Endothelial cell of hepatic sinusoid (primary cell): Measurements from ENCODE around the gene CASP8.
"Not testable (repeated sequence)": the region's sequence is repeated elsewhere in the genome, so short reads cannot be mapped to it uniquely, and the experiment has no call there.

Source experiments
- in situ Hi-C: cut with HindIII; loops from 2 replicates; pipeline ENCODE4 v1.10.0; 2017; ENCODE audit warnings: low sequenced_read_pairs

The CASP8 gene

DNA sequence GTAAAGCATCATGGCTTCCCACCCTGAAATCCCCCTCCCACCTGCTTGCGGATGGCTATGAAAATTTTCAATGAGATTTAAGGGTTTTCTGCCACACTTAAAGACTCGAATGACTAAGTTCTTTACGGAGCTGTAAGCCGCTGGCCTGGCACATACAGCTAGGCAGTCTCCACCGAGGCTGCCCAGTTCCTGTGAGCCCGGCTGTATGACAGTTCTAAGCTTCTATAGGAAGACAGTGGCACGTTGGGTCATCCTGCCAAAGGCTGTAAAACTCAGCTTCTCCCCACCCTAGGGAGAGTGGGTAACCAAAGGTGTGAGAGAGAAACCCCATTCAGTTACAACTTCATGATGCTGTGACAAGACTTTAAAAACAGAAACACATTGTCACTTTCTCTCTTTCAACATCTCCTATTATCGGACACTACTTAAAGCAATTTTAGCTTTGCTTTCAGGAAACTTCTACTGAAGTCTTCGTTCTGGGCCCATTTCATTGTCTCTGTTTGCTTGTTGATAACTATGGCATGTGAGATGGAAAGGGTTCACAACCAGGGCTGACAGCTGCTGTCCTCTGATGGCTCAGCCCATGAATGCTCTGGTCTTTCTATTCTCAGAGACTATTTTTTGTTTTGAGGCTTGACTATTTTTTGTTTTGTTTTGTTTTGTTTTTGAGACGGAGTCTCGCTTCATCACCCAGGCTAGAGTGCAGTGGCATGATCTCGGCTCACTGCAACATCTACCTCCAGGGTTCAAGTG is 7.1 kb downstream of the CASP8 start:
- in situ Hi-C loops, result loop anchor here (5.0 kb wide), 1 partner anchor 95 kb away; no protein-coding TSS in a partner anchor

DNA sequence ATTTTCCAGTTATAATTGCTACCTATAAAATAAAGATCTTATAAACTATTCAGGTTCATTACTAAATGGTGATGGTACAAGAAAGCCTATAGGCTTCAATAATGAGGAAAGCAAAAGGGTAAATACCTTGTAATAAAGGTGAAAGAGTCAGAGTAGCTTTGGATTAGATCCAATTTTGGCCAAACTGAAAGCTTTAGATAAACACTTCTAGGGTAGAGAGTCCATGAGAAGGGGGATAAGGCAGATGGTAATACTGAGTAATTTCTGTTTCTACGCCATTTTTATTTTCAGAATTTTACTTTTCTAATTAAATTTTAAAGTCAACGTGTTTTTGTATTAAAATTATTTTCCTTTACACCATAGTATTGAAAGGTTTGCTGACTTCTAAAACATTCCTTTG is 9.4 kb downstream of the CASP8 start:
- in situ Hi-C loops, result loop anchor here (5.0 kb wide), 1 partner anchor 93 kb away; no protein-coding TSS in a partner anchor

DNA sequence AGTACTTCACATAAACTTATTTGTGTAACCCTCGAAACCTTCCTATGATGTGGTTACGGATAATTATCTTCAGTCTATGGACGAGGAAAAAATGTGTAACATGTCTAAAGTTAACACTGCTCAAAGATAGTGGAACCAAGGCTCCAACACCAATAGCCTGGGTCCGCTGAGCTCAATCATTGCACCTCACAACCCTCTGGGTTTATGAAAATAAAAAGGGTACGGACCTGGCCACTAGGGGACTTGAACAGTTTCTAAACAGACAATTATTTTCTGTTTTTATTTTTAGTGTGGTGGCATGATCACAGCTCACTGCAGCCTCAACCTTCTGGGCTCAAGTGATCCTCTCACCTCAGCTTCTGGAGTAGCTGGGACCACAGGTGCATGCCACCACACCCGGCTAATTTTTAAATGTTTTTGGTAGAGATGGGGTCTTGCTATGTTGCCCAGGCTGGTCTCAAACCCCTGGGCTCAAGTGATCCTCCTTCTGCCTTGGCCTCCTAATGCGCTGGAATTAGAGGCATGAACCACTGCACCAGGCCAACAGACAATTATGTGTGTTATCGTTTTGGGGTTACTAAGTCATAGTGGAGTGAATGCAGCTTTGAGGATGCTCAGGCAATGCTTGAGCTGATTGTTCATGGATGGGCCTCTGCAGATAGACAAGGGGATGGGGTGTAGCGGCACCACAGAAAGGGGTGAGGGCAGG is 10.1 kb downstream of the CASP8 start:
- in situ Hi-C loops, result no loop called here

DNA sequence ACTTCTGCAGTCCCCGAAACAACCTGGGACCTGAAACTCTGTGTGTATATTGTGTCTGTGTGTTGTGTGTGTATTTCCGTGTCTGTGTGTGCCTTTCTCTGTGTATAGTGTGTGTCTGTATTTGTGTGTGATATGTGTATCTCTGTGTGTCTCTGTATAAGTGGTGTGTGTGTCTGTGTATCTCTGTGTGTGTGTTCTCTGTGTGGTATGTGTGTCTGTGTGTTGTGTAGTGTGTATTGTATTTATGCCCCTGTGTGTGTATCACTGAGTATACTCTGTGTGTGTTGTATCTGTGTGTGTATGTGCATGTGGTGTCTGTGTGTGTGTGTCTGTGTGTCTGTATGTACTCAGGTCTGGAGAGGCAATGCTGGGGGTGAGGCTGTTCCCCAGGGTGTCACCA is 11.6 kb downstream of the CASP8 start:
- in situ Hi-C loops, result no loop called here

DNA sequence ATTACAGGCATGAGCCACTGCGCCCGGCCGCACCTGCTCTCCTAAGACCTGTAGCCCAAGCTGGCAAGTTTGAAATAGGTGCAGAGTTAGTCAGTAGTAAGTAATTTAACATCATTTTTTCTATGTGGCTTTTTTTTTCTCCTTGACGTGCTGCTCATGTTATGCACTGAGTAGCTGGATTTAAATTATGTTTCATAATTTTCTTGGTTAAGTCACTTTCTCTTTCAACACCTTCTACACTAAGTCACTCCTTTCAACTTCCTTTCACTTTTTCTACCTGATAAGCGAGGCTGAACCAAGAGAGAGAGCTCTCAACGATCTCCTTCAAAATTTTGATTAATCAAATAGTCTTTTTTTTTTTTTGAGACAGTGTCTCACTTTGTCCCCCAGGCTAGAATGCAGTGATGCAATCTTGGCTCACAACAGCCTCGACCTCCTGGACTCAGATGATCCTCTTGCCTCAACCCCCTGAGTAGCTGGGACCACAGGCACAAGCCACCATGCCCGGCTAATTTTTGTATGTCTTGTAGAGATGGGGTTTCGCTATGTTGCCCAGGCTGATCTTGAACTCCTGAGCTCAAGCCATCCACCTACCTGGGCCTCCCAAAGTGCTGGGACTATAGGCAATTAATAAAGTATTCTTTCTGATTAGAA is 13.1 kb downstream of the CASP8 start:
- in situ Hi-C loops, result no loop called here

DNA sequence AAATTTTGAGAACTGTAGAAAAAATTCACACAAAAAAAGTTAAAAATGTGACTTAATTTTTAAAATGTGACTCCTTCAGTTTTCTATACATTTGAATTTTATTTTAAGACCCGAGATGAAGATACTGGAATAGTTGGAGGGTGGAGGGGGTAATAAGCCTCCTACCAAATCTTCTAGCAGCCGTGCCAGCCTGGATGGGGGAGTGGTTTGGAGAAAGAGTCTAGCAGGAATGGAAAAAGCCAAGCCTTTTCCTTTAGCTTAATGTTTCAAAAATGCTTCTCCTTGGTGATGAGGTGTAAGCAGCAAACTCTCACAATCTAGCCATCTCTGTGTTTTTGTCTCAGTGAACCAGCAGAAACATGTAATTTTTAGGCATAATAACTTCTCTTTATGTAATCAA is 14.7 kb downstream of the CASP8 start:
- in situ Hi-C loops, result no loop called here

DNA sequence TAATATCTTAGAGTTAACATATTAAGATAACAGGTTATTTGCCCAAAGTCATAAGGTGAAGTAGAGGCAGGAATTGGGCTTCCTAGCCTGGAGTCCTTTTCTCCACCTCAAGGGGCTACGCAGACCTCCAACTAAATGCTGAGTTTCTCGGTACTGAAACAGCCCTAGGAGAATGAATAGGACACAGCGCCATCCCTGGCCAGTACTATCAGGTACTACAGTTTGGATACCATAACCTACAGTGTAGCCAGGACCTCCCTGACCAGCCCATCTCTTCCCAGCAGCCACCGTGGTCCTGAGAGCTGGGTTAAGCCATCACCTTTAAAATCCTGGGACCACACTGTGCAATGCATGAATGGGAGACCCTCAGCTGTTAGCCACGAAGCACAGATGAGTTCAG is 15.7 kb downstream of the CASP8 start:
- in situ Hi-C loops, result no loop called here

DNA sequence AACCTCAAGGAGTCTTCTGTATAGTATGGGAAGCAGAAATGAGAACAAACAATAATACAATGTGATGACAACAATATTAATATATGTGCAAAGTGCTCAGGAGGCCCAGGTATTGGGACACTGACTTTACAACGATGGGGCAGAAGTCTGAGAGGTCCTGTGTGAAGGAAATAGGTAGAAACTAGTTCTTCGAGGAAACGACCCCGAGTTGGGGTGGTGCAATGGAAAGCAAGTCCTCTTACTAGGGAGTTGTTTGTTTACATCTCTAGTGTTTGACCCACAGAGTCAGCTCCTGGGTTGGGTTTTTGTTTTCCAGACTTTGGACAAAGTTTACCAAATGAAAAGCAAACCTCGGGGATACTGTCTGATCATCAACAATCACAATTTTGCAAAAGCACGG is 16.2 kb downstream of the CASP8 start:
- in situ Hi-C loops, result no loop called here

DNA sequence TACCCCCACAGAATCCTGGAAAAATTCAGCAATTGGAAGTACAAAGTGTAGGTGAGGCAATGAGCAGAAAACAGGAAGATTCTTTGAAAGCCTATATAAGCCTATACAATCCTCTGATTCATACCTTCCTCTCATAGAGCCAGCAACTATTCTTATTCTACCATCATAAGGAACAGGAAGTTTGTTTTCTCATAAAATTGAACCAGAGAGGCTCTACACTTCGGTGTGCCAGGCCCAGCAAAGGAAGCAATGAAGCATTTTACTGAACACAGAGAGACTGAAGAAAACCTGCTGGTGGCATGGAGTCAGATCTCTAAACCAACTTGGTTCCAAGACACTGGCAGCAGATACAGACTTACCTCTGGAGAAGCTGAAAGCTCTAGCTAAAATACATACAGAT is 18.7 kb downstream of the CASP8 start:
- in situ Hi-C loops, result no loop called here

DNA sequence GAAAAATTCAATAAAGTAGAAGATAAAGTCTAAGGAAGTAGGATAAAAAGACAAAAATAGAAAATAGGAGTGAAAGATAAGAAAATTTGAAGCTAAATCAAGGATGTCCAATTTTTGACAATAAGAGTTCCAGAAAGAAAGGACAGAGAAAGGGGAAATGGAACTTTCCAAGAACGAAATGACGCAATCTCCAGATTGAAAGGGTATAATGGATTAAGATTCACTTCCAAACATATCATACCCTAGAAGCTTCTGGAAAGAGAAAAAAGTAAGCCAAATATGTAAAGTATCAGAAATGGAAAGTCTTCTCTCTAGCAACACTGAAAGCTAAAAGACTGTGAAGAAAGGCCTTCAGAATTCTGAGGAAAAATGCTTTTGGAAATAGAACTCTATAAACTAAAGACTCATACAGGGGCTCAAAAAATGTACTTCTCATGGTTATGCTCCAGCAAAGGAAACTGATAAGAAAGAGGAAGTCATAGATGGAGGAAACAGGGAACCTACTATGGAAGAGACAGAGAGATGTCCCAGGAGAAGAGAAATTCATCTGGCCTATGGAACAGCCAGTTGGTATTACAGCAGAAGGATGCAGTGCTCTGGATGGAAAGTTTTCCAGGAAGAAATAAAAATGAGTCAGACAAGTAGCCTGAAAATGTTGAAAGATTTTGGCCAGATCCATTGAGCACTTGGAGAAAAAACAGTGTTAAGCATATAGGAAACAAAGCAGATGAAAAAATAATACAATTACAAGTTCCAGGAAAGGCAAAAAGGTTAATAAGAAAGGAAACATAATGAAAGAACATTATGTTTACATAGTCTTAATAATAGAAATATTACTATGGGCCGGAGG is 20.1 kb downstream of the CASP8 start:
- in situ Hi-C loops, result no loop called here

DNA sequence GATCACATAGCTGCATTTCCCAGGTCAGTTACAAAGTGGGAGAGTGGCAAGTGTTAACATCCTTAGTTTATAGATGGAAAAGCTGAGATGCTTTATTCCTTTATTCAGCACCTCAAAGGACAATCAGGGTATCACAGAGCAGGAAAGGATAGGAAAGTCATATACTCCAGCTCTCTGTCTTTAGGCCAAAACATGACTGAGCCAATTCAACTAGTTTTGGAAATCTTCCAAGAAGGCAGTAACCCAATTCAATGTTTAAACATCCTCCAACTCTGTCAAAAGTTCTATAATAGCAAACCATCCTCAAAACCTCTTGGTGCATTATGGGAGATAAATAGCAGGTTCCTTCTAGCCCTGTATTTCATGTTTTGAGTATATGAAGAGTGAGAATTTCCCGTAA is 25.2 kb downstream of the CASP8 start:
- in situ Hi-C loops, result no loop called here

DNA sequence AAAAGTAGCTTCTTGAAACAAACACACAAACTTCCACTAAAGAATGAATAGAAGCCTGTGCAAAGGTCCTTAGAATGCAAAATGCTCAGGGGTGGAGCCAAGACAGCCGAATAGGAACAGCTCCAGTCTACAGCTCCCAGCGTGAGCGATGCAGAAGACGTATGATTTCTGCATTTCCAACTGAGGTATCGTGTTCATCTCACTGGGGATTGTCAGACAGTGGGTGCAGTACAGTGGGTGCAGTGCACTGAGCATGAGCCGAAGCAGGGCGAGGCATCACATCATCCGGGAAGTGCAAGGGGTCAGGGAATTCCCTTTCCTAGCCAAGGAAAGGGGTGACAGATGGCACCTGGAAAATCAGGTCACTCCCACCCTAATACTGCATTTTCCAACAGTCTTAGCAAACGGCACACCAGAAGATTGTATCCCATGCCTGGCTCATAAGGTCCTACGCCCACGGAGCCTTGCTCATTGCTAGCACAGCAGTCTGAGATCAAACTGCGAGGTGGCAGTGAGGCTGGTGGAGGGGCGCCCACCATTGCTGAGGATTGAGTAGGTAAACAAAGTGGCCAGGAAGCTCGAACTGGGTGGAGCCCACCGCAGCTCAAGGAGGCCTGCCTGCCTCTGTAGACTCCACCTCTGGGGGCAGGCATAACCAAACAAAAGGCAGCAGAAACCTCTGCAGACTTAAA is 30.3 kb downstream of the CASP8 start:
- in situ Hi-C loops, result not testable (repeated sequence)

DNA sequence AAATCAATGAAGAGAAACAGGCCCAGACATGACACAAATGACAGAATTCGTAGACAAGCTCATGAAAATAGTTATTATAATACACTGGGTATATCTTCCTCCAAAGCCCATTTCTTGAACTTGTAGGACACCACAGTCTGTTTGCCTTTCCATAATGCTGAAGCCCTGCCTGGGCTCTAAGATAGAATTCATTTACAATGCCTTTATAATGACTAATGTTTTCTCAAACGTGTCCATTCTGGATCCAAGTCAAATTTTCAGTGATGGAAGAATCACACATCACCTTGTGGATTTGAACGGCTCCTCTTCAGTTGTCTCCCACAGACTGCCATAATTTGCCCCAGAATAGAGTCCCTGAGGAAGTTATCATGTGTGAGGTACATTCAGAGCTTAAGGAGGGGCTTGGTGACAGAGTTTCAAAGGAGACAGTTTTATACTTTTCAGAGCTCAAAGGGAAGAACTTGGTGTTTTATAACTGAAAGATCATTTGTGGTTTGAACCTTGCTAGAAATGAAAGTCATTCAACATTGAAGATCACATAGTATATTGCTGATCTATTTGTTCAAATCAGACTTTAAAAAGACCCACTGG is 38.2 kb downstream of the CASP8 start:
- in situ Hi-C loops, result no loop called here

DNA sequence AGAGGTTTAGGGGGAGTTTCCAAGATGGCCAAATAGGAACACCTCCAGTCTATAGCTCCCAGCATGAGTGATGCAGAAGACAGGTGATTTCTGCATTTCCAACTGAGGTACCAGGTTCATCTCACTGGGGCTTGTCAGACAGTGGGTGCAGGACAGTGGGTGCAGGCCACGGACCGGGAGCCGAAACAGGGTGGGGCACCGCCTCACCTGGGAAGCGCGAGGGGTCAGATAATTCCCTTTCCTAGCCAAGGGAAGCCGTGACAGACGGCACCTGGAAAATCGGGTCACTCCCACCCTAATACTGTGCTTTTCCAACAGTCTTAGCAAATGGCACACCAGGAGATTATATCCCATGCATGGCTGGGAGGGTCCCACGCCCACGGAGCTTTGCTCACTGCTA is 39.6 kb downstream of the CASP8 start:
- in situ Hi-C loops, result not testable (repeated sequence)

DNA sequence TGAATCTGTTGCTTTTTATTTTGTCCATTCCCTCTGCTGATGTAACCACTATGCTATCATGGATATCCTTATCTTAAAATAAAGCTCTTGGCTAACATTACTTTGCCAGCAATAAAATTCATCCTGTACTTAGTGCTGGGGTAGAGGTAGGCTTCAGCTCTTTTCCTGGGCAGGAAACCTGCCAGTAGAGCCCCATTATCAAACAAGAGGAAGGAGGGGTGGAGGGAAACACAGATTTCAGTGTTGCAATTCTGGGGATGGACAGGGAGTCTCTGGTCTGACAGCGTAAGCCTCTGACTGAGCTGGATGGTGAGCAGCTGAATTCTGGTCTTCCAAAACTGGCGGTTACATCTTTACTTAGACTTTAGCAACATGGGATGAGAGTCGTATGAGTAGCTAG is 47.5 kb downstream of the CASP8 start:
- in situ Hi-C loops, result no loop called here

DNA sequence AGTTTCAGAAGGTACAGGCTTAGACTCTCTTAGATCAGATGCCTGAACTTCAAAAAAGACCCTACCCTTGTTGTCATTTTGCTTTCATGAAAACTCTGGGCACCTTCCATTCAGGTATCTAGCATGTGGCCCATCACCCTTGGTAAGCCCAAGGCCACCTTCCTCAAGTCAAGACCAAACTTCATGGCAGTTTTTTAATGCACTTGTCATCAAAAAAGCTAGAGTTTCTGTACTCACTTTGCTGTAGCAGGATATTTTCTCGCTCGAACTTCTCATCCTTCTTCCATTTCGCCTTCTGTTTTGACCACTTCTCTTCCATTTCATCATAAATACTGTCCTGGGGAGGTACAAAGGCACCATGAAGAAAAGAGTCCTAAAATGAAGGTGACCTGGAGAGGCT is 48.6 kb downstream of the CASP8 start:
- in situ Hi-C loops, result no loop called here

DNA sequence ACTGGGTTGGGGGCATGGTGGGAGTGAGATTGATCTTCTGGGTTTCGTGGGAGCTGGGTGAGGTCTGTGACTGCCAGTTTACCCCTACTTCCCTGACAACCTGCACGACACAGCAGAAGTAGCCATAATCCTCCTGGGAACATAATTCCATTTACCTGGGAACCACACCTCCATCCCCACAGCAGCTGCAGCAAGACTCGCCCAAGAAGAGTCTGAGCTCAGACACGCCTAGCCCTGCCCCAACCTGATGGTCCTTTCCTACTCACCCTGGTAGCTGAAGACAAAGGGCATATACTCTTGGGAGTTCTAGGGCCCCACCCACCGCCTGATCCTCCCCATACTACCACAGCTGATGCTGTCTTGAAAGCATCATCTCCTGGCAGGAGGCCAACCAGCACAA is 53.0 kb downstream of the CASP8 start:
- in situ Hi-C loops, result no loop called here

DNA sequence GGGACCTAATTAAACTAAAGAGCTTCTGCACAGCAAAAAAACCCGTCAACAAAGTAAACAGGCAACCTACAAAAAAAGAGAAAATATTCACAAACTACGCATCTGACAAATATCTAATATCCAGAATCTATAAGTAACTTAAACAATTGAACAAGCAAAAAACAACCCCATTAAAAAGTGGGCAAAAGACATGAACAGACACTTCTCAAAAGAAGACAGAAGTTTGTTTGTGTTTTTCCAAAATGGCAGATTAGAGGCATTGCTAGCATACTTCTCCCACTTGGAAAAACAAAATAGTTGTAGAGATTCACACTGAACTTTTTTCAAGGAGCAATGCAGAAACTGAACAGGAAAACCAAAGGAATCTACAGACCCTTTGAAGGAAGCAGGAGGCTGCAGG is 59.2 kb downstream of the CASP8 start:
- in situ Hi-C loops, result no loop called here

DNA sequence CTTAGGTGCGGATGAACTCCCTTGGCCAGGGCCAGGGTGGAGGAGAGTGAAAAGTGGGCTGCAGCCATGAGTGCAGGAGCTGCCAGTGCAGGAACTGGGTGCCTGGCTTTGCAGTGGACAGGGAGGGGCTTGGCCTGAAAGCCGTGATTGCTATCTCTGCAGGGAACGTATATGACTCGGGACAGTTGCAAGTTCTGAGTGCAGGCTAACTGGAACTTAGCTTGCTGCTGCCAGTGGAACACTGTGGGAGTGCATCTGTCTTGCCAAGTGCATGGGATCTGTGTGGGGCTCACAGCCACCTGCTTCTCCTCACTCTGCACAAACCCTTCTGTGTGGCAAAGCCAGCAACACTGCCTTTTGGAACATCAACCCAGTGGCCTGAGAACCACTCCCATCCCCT is 59.9 kb downstream of the CASP8 start:
- in situ Hi-C loops, result no loop called here

DNA sequence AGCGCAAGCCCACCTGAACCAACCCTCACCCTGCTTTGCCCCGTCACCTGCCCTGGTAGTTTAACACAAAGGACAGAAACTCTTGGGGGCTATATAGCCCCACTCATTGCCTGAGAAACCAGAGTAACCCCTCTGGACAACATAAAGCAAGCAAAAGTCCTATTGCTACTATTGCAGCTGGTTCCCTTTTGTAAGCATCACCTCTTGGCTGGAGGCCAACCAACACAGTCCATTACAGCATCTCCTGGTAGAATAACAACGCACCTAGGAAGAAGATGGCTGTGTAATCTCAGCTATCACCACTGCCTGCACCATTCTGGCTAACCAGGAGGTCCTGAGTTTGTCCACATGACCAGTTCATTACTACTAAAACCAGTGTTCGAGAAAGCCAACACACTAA is 60.4 kb downstream of the CASP8 start:
- in situ Hi-C loops, result no loop called here
